ENCODE measurements around the gene GLT6D1. TPM values are rescaled to one million over a fixed set of nuclear protein-coding genes. Genes with fewer than 3 reads are reported as not detected.

Gene GLT6D1
- total RNA-seq, 4 donors from 2014 or later: not detected

DNA sequence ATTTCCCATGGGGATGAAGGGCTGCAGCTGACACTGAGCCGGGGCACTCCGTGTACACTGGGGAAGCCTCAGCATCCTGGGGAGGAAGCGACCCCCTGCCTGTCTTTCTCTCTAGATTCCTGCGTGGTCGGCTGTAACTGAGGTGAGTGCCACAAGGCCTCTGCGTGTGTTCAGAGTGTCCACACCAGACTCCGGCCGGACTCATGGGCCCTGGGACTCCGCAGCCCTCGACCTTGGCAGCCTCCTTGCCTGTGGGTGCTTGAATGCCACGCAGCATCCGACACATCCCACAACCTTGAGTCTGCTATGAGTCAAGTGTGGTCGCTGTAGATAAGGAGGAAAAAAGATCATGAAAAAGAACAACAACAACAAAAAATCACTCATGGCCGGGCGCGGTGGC lies 54.4 kb downstream of the GLT6D1 start:
- WGBS, 2 donors (ENCODE audit: low coverage in 1 of 2): 83 to 100% methylated on average over 1 to 3 of the region's 16 CpGs
- H3K9me3 ChIP-seq: no peaks in the 10 kb centered on the region
- H3K4me1 ChIP-seq: no peaks in the 10 kb centered on the region
- peaks cover 74% of the 10 kb centered on the region for H3K27me3 ChIP-seq
- TF ChIP-seq POLR2AphosphoS5 (IDR thresholded peaks at IDR 0.05) (no peak), EP300 (IDR thresholded peaks at IDR 0.05) (no peak), POLR2A (IDR thresholded peaks at IDR 0.05) (no peak)
- TF ChIP-seq, protein P1, sequence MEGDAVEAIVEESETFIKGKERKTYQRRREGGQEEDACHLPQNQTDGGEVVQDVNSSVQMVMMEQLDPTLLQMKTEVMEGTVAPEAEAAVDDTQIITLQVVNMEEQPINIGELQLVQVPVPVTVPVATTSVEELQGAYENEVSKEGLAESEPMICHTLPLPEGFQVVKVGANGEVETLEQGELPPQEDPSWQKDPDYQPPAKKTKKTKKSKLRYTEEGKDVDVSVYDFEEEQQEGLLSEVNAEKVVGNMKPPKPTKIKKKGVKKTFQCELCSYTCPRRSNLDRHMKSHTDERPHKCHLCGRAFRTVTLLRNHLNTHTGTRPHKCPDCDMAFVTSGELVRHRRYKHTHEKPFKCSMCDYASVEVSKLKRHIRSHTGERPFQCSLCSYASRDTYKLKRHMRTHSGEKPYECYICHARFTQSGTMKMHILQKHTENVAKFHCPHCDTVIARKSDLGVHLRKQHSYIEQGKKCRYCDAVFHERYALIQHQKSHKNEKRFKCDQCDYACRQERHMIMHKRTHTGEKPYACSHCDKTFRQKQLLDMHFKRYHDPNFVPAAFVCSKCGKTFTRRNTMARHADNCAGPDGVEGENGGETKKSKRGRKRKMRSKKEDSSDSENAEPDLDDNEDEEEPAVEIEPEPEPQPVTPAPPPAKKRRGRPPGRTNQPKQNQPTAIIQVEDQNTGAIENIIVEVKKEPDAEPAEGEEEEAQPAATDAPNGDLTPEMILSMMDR (IDR thresholded peaks at IDR 0.05): no peak
- no peak overlapping the region for H3K4me3 ChIP-seq
- no peaks in the 10 kb centered on the region for H3K36me3 ChIP-seq
- no peak overlapping the region for H3K27ac ChIP-seq
- no peak for ATAC-seq

DNA sequence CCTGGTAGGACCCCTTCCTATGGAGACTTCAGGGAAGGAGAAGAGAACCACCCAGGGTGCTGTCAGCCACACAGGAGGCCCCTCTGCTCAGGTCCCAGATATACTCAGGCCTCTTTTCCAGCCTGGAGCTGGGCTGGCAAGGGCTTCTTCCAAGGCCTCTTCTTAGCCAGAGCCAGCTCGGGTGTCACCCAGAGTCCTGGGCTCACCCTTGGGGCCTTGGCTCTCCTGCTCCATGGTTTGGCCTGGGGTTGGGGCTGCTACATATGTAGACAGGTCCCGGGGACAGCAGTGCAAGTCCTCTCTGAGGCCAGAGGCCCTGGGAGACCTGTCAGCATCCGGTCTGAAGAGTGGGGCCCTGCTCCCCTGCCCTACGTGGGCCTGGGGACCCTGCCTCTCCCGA lies 55.0 kb downstream of the GLT6D1 start:
- no peak overlapping the region for H3K27ac ChIP-seq
- no peaks in the 10 kb centered on the region for H3K36me3 ChIP-seq
- no peak for ATAC-seq
- TF ChIP-seq POLR2A (IDR thresholded peaks at IDR 0.05) (no peak), POLR2AphosphoS5 (IDR thresholded peaks at IDR 0.05) (no peak), EP300 (IDR thresholded peaks at IDR 0.05) (no peak)
- TF ChIP-seq, protein P1 (IDR thresholded peaks at IDR 0.05): no peak
- H3K4me1 ChIP-seq: no peaks in the 10 kb centered on the region
- 20% methylated on average over 1 of the region's 5 CpGs; no CpG with 5 or more reads in 1 of the 2 donors for WGBS, 2 donors (ENCODE audit: low coverage in 1 of 2)
- no peak overlapping the region for H3K4me3 ChIP-seq
- H3K27me3 ChIP-seq: peaks cover 71% of the 10 kb centered on the region
- H3K9me3 ChIP-seq: no peaks in the 10 kb centered on the region

DNA sequence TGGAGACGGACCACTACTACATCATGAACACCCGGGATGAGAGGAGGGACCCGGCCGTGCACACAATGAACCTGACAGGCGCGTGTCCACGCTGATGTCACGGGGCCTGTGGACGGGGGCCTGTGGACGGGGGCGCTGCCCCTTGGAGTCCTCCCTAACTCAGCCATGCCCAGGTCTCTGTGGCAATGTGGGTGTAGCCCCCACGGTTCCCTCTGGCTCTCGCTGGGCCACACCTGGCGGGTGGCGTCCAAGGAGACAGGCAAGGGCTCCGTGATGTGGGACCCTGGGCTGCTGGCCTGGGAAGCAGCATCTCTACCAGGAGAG lies 55.7 kb downstream of the GLT6D1 start:
- H3K9me3 ChIP-seq: no peaks in the 10 kb centered on the region
- peaks cover 66% of the 10 kb centered on the region for H3K27me3 ChIP-seq
- no peak overlapping the region for H3K27ac ChIP-seq
- no peaks in the 10 kb centered on the region for H3K36me3 ChIP-seq
- WGBS, 2 donors (ENCODE audit: low coverage in 1 of 2): 100% methylated on average over 1 of the region's 16 CpGs; no CpG with 5 or more reads in 1 of the 2 donors
- no peaks in the 10 kb centered on the region for H3K4me1 ChIP-seq
- TF ChIP-seq, protein P1 (IDR thresholded peaks at IDR 0.05): no peak
- TF ChIP-seq POLR2AphosphoS5 (IDR thresholded peaks at IDR 0.05): no peak
- TF ChIP-seq EP300 (IDR thresholded peaks at IDR 0.05): no peak
- TF ChIP-seq POLR2A (IDR thresholded peaks at IDR 0.05): no peak
- H3K4me3 ChIP-seq: no peak overlapping the region
- no peak for ATAC-seq

DNA sequence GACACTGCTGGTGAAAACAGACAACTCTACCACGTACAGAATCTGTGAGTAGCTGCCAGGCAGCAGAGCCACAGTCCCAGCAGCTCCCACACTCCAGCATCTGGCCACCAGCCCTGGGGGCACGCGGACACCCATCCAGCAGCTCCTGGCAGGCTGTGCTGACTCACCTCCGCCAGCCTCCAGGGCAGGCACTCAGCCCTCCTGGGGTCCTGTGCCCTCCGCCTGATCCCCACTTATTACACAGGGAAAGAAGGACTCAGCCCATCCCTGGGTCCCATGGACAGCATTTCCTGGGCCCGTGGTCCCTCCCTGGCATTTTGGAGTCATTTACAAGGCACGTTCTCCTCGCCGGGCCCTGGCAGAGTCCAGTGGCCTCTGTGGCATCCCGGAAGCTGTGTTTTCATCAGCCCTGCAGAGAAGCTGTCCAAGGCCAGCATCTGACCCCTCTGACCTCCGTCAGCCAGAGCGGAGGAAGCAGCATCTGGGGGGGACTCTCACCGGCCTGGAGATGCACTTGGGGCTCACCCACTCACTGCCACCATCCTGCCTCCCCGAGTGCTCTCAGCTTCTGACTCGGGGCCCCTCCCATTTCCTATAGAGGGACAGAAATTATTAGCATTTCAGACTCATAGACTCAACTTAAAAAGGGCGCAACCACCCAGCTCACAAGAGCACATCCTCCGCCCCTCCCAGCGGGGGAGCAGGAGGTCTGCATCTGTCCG lies 56.2 kb downstream of the GLT6D1 start:
- no peaks in the 10 kb centered on the region for H3K36me3 ChIP-seq
- no peaks in the 10 kb centered on the region for H3K9me3 ChIP-seq
- no peaks in the 10 kb centered on the region for H3K4me1 ChIP-seq
- no peak overlapping the region for H3K4me3 ChIP-seq
- H3K27ac ChIP-seq: no peak overlapping the region
- WGBS, 2 donors (ENCODE audit: low coverage in 1 of 2): 95% methylated on average over 4 of the region's 19 CpGs; no CpG with 5 or more reads in 1 of the 2 donors
- peaks cover 62% of the 10 kb centered on the region for H3K27me3 ChIP-seq
- ATAC-seq: no peak
- TF ChIP-seq EP300 (IDR thresholded peaks at IDR 0.05) (no peak), POLR2A (IDR thresholded peaks at IDR 0.05) (no peak), POLR2AphosphoS5 (IDR thresholded peaks at IDR 0.05) (no peak)
- TF ChIP-seq, protein P1 (IDR thresholded peaks at IDR 0.05): no peak

DNA sequence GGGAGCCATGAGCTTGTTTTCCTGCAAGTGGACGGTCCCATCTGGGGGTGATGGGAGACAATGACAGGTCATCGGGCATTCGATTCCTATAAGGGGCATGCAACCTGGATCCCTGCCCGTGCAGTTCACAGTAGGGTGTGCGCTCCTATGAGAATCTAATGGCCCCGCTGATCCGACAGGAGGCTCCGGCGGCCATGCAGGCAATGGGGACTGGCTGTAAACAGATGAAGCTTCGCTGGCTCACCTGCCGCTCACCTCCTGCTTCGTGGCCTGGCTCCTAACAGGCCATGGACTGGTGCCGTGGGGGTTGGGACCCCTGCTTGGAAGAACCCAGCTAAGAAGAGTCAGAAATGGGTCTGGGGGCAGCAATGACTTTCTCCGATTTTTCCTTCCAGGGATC lies 56.8 kb downstream of the GLT6D1 start:
- H3K36me3 ChIP-seq: no peaks in the 10 kb centered on the region
- no peaks in the 10 kb centered on the region for H3K9me3 ChIP-seq
- H3K27ac ChIP-seq: no peak overlapping the region
- no peaks in the 10 kb centered on the region for H3K4me1 ChIP-seq
- WGBS, 2 donors (ENCODE audit: low coverage in 1 of 2): 83% methylated on average over 2 of the region's 14 CpGs; no CpG with 5 or more reads in 1 of the 2 donors
- no peak overlapping the region for H3K4me3 ChIP-seq
- TF ChIP-seq POLR2A (IDR thresholded peaks at IDR 0.05) (no peak), EP300 (IDR thresholded peaks at IDR 0.05) (no peak), POLR2AphosphoS5 (IDR thresholded peaks at IDR 0.05) (no peak)
- TF ChIP-seq, protein P1 (IDR thresholded peaks at IDR 0.05): no peak
- no peak for ATAC-seq
- peaks cover 62% of the 10 kb centered on the region for H3K27me3 ChIP-seq

All from gastroesophageal sphincter (tissue), 4 donors.